KOPT-K1 (cell line): ENCODE measurements around the gene PRKAR2B.

ENCODE experiments used
- H3K27ac ChIP-seq: fragments of 200-600 bp; sonication (generic); 2 replicates; pipeline ENCODE4 v1.5.1; 2016; ENCODE audit warnings: antibody characterized with exemption, mild to moderate bottlenecking, low read depth, low read length; ENCODE audit not compliant: poor library complexity, severe bottlenecking
- H3K36me3 ChIP-seq: fragments of 200-600 bp; sonication (generic); 2 replicates; pipeline ENCODE4 v1.5.1; 2017; ENCODE audit warnings: antibody characterized with exemption, mild to moderate bottlenecking, low read length, moderate library complexity; ENCODE audit not compliant: insufficient read depth
- H3K9me3 ChIP-seq: fragments of 200-600 bp; sonication (generic); 2 replicates; pipeline ENCODE4 v1.5.1; 2017; ENCODE audit warnings: antibody characterized with exemption, low read length, mild to moderate bottlenecking; ENCODE audit not compliant: insufficient read depth, poor library complexity, severe bottlenecking

Gene PRKAR2B

DNA sequence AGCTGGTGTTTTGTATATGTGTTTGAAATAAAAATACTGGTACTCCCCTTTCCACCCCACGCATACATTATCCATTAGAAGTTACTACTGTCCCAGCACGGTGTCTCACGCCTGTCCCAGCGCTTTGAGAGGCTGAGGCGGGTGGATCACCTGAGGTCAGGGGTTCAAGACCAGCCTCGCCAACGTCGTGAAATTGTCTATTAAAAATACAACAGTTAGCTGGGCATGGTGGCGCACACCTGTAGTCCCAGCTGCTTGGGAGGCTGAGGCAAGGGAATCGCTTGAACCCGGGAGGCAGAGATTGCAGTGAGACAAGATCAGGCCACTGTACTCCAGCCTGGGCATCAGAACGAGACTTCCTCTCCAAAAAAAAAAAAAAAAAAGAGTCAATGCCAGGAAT lies 127.0 kb downstream of the PRKAR2B start:
- Histone ChIP-seq H3K9me3 (no peaks in the 10 kb centered on the region), H3K27ac (no peak overlapping the region), H3K36me3 (no peaks in the 10 kb centered on the region)

DNA sequence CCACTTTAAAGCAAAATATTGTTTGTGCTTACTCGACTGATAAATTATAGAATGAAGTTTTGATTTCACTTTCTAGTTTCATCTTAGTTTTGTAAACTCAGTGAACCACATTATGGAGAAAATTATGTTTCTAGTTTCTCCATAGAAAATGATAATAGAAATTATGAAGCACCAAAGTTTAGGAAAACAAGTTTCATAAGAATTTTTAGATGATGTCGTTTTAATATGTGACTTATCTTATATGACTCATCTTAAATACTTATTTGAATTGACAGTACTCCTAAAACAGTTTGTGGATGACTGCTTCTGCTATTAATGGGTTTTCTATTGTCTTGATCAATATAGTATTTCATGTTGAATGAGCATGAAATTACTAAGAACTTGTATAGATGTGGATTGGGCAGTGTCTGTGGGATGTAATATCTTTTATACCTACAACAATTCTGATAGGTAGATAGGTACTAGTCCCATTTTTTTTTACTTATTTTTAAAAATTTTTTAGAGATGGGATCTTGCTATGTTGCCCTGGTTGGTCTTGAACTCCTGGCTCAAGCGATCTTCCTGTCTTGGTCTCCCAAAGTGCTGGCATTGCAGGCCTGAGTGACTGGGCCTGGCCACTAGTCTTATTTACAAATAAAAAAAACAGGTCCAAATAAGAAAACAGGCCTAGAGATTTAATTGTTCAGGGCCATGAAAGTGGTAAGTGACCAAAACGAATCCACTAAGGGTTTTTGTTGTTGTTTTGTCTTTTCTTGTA lies 127.9 kb downstream of the PRKAR2B start:
- no peak overlapping the region for H3K27ac ChIP-seq
- H3K36me3 ChIP-seq, result no peaks in the 10 kb centered on the region
- H3K9me3 ChIP-seq, result no peaks in the 10 kb centered on the region

DNA sequence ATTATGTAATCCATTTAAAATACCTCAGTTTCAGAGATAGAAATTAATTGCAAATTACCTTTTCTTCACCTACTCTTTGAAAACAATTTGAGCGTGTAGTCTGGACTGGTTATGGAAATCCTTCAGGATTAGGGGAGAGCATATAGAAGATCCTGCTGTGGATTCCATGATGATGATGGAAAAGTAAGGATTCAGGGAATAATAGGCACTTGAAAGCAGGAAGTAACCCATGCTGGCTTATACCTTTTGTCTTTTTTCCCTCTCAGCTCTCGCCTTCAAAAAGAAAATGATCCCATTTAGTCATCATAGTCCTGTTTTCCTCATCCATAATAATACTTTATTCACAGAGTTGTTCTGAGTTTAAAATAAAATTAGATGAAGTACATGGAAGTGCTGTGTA lies 128.7 kb downstream of the PRKAR2B start:
- Histone ChIP-seq H3K27ac (no peak overlapping the region), H3K9me3 (no peaks in the 10 kb centered on the region), H3K36me3 (no peaks in the 10 kb centered on the region)

DNA sequence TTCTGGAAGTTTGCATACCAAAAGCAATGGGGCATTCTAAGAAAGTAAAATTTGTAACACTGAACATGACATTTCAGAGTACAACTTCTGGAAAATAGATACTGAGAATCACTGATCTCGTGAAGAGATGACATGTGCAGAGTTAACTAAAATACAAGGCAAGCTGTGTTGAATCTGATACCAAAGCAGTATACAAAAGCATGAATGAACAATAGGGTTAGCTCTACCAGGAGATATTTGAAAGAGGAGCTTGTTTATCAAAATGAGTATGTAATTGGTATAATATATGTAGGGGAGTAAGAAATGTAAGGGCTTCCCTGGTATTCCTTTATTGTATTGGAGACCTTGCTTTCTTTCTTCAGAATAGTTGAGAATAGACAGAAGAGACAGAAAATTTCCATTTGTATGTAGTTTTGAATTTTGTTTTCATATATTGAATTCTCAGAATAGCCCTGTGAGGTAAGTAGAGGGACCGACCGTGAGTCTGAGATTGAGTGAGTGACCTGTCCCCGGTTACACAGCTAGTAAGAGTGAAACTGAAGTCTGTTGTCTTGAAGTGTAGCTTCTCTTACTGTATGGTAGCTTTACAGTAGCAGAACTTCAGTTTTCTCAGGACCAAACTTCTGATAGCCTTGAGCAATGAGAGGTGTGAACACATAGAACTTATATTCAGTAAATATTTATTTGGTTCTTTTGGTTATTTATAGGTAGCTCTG lies 129.3 kb downstream of the PRKAR2B start:
- H3K27ac ChIP-seq, result no peak overlapping the region
- H3K36me3 ChIP-seq, result no peaks in the 10 kb centered on the region
- no peaks in the 10 kb centered on the region for H3K9me3 ChIP-seq

DNA sequence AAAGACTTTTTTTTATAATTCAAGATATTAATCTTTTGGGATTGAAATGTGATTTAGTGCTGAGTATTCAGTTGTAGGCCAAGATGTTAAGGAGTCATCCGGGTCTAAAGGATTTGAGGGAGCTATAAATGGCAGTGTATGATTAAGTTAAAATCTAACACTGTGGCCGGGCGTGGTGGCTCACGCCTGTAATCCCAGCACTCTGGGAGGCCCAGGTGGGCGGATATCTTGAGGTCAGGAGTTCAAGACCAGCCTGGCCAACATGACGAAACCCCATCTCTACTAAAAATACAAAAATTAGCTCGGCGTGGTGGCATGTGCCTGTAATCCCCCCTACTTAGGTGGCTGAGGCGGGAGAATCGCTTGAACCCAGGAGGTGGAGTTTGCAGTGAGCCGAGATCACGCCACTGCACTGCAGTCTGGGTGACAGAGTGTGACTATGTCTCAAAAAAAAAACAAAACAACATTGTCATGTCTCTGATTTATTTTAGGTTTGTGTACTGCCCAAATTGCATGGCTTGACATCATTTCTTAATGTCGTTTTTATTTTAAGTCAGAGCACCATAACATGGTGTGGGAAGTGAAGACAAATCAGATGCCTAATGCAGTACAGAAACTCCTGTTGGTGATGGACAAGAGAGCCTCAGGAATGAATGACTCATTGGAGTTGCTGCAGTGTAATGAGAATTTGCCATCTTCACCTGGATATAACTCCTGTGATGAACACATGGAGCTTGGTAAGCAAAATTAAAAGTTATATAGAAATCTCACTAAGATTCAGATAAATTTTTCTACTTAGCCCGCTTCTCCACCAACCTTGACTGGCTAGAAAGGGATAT lies 135.0 kb downstream of the PRKAR2B start:
- Histone ChIP-seq H3K9me3 (no peaks in the 10 kb centered on the region), H3K27ac (no peak overlapping the region), H3K36me3 (peaks cover 40% of the 10 kb centered on the region)

DNA sequence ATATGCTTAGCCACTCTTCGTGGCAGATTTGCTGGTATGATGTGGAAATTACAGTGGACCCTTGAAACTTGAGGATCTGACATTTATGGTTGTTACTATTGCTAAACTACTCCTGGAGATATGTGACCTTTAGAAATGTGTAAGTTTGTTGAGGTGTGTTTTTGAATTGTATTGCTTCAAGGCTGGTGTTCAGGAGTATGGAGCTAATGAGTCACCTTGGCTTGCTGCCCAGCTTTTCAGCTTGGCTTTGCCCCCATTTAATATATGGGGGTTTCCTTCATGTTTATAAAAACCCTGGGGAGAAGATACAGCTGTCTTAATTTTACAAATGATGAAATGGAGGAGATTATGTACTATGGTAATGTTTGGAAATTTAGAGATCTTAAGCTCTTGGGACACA lies 135.9 kb downstream of the PRKAR2B start:
- H3K36me3 ChIP-seq, result peaks cover 42% of the 10 kb centered on the region
- no peak overlapping the region for H3K27ac ChIP-seq
- no peaks in the 10 kb centered on the region for H3K9me3 ChIP-seq

DNA sequence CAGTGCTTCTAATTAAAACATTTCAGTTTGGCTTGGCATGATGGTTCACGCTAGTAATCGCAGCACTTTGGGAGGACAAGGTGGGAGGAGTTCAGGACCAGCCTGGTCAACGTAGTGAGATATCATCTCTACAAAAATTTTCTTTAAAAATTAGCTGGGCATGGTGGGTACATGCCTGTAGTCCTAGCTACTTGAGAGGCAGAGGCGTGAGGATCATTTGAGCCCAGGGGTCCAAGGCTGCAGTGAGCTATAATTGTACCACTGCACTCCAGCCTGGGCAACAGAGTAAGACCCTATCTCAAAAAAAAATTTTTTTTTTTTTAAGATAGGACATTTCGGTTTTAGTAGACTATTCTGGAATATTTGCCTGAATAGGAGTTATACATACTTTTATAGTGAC lies 136.7 kb downstream of the PRKAR2B start:
- Histone ChIP-seq H3K9me3 (no peaks in the 10 kb centered on the region), H3K27ac (no peak overlapping the region), H3K36me3 (peaks cover 50% of the 10 kb centered on the region)

DNA sequence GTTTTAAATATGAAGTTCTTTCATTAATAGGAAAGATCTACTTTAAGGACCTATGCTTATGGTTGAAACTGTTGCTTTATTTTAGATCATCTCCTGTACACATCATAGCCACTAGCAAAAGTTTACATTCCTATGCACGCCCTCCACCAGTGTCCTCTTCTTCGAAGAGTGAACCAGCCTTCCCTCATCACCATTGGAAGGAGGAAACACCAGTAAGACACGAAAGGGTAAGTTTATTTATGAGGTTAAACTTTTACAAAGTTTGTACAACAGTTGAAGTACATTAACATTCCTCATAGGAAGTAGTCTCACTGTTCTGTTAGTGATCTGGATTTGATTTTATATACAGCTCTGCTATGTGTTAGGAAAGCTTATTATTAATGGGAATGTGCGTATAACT lies 141.2 kb downstream of the PRKAR2B start:
- peaks cover 79% of the 10 kb centered on the region for H3K36me3 ChIP-seq
- no peaks in the 10 kb centered on the region for H3K9me3 ChIP-seq
- no peak overlapping the region for H3K27ac ChIP-seq

DNA sequence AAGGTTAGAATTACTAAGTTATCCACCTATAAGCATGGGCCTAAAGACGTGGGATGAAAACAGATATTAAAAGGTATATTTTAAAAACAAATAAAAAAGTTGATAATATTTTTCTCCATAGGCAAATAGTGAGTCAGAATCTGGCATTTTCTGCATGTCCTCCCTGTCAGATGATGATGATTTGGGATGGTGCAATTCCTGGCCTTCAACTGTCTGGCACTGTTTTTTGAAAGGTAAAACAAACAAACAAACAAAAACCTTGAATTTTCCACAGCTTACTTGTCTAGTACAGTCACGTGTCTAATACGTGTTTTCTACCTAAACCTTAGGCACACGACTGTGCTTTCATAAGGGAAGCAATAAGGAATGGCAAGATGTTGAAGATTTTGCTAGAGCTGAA lies 141.7 kb downstream of the PRKAR2B start:
- Histone ChIP-seq H3K27ac (no peak overlapping the region), H3K36me3 (peaks cover 80% of the 10 kb centered on the region), H3K9me3 (no peaks in the 10 kb centered on the region)

DNA sequence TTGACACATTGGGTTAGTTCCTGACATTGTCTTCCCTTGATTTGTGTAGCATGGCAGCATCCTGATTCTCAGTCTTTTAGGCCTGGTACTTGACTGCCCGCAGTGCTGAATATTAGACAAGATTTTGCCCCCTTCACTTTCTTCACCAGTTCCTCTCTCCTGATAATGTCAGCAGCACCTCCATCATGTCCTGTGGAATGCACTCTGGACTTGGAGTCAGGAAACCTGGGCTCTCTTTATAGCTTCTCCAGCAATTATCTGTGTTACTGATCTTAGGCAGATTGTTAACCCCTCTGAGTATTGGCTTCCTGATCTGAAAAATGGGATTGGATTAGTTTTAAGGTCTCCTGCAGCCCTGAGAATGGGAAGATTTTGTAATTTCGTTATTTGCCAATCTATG lies 143.3 kb downstream of the PRKAR2B start:
- peaks cover 79% of the 10 kb centered on the region for H3K36me3 ChIP-seq

DNA sequence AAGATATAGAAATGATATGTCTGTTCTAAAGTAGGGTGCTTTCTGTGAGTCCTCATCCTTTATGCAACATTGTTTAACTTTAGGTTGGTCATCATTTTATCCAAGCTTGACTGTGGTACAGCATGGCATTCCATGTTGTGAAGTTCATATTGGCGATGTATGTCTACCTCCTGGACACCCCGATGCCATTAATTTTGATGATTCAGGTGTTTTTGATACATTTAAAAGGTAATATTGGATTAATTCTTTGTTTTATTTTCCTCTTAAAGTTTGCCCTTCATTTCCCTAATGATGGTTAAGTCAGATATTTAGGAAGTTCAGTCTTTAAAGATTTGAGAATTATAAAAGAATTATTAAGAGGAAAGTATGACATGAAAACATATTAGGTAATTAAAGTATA lies 145.6 kb downstream of the PRKAR2B start:
- peaks cover 73% of the 10 kb centered on the region for H3K36me3 ChIP-seq
- no peaks in the 10 kb centered on the region for H3K9me3 ChIP-seq
- H3K27ac ChIP-seq, result no peak overlapping the region

More for the DNA sequence above, 143.3 kb downstream of the PRKAR2B start:
- no peak overlapping the region for H3K27ac ChIP-seq
- H3K9me3 ChIP-seq, result no peaks in the 10 kb centered on the region

DNA sequence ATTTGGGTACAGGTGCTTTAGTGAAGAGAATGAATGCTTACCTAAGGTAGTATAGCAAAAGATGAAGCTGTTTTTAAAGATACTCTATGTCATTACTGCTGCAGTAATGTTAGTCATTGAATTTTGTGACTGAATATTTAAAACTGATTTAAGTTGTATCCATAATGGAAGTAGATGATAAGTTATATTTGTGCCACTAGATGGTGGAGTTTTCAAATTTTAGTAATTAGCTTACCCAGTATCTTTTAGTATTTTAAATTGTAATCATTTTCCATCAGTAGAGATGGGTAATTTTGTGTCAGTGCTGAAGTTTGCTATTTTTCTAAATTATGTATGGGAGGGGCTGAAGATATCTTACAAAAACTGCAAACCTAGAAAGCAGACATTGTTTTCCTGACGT lies 149.5 kb downstream of the PRKAR2B start:
- Histone ChIP-seq H3K9me3 (no peaks in the 10 kb centered on the region), H3K27ac (no peak overlapping the region), H3K36me3 (peaks cover 72% of the 10 kb centered on the region)

DNA sequence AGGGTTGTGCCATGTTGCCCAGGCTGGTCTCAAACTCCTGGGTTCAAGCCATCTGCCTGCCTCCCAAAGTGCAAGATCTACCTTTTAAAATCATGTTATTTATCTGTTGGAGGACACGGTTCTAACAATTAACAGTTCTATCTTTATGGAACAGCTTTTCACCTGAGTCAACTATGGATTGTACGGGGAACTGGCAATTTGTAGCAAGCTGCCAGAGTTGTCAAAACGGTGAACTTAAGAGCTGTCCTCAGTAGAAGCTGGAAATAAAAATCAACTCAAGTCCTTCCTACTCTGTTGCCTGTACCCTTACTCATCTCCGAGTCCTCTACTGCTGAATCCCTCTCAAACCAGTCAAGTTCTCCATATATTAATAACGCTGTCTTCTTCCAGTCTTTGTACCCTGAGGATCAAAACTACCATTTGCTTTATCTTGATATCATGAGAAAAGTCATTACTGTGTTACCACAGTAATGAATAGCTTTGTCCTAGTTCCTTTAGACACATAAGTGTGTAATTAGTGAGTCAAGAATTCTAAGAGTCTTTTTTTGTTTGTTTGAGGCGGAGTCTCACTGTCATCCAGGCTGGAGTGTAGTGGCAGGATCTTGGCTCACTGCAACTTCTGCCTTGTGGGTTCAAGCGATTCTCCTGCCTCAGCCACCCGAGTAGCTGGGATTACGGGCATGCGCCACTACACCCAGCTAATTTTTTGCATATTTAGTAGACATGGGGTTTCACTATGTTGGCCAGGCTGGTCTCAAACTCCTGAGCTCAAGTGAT lies 152.5 kb downstream of the PRKAR2B start:
- Histone ChIP-seq H3K27ac (no peak overlapping the region), H3K36me3 (peaks cover 72% of the 10 kb centered on the region), H3K9me3 (no peaks in the 10 kb centered on the region)

DNA sequence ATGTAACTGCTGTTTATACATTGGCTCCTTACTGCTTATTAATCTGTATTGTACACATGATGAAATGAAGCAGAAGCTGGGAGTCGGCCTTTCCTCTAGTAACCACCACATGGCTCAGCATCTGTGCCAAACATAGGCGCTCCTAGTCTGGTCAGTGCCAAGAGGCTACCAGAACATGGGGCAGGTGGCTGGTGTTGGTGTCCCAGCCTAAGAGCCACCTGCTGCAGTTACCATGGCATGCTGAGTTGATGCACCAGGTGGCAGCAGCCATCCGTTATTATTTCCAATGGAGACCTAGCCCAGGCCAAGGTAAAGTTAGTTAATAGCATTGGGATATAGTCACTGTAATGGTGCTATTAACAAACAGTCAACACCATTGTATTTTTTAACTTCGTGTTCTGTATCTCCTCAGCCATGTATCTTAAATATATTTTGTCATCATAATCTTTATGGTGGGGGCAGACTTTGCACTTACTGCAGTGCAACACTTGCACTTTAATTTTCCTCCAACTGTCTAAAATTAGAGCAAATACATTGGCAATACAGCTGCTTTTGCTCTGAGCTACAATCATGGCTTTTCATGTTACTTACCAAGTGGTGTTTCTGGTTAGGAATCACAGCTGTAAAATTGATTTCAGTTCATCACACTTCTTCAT lies 157.4 kb downstream of the PRKAR2B start:
- no peak overlapping the region for H3K27ac ChIP-seq
- H3K9me3 ChIP-seq, result no peaks in the 10 kb centered on the region
- peaks cover 89% of the 10 kb centered on the region for H3K36me3 ChIP-seq
